ENCODE data around the gene PDAP1.
A peak's percentile ranks its signal among the peaks of the same experiment; 100 is the strongest.
"Not testable (repeated sequence)": the region's sequence is repeated elsewhere in the genome, so short reads cannot be mapped to it uniquely, and the experiment has no call there.

Gene PDAP1

DNA sequence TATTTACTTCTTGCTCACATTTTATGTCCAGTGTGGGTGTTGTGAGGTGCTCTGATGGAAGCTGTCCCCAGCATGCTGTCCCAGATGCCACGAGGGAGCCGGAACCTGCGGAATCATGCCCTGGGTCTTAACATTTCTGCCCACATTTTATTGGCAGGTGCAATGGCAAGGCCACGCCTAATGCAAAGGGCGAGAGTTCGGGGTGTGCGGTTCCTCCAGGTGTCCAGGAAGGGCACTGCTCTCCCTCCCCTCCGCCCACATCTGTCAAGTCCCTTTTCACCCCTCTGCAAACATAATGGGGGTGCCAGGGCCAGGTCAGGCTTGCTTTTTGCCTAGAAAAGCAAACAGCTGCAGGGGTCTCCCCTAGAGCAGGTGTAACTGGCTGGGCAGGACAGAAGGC is 16.4 kb downstream of the PDAP1 start:
- no peak for DNase-seq (ENCODE audit: insufficient read length, low spot score)
- TF ChIP-seq, protein P1, sequence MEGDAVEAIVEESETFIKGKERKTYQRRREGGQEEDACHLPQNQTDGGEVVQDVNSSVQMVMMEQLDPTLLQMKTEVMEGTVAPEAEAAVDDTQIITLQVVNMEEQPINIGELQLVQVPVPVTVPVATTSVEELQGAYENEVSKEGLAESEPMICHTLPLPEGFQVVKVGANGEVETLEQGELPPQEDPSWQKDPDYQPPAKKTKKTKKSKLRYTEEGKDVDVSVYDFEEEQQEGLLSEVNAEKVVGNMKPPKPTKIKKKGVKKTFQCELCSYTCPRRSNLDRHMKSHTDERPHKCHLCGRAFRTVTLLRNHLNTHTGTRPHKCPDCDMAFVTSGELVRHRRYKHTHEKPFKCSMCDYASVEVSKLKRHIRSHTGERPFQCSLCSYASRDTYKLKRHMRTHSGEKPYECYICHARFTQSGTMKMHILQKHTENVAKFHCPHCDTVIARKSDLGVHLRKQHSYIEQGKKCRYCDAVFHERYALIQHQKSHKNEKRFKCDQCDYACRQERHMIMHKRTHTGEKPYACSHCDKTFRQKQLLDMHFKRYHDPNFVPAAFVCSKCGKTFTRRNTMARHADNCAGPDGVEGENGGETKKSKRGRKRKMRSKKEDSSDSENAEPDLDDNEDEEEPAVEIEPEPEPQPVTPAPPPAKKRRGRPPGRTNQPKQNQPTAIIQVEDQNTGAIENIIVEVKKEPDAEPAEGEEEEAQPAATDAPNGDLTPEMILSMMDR (IDR thresholded peaks at IDR 0.05; ENCODE audit: insufficient read depth, missing control alignments): no peak
- no peak for FAIRE-seq

DNA sequence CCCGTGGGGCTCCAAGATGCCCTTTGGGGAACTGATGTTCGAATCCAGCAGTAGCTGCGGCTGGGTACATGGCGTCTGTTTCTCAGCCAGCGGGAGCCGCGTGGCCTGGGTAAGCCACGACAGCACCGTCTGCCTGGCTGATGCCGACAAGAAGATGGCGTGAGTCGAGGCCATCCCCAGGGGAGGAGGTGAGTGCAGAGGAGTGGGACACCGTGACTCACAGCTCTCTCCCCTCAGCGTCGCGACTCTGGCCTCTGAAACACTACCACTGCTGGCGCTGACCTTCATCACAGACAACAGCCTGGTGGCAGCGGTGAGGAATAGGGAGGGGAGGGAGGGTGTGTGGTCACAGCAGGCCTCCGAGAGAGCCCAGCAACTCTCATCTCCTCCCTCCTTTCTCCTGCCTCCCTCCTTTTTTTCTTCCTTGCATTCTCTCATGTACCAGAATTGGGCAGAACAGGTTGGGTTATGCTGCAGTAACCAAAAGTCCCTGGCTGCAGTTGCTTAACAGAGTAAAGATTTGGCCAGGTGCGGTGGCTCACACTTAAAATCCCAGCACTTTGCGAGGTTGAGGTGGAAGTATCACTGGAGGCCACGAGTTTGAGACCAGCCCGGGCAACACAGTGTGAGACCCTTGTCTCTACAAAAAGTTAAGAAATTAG is 17.3 kb downstream of the PDAP1 start:
- TF ChIP-seq, protein P1 (IDR thresholded peaks at IDR 0.05; ENCODE audit: insufficient read depth, missing control alignments): no peak
- DNase-seq (ENCODE audit: insufficient read length, low spot score): no peak
- no peak for FAIRE-seq

GRCh38 chr7:99389772-99390171 is 18.6 kb downstream of the PDAP1 start:
- TF ChIP-seq, protein P1 (IDR thresholded peaks at IDR 0.05; ENCODE audit: insufficient read depth, missing control alignments): no peak
- FAIRE-seq: no peak
- no peak for DNase-seq (ENCODE audit: insufficient read length, low spot score)

DNA sequence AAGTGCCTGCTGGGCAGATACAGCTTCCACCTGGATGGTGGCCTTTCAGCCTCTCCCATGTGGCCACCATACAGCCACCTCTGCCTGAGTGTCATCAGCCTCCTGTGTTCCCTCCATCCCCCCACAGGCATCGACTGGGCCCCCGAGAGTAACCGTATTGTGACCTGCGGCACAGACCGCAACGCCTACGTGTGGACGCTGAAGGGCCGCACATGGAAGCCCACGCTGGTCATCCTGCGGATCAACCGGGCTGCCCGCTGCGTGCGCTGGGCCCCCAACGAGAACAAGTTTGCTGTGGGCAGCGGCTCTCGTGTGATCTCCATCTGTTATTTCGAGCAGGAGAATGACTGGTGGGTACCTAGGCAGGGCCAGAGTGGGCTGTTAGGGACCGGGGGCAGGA is 20.5 kb downstream of the PDAP1 start:
- TF ChIP-seq, protein P1 (IDR thresholded peaks at IDR 0.05; ENCODE audit: insufficient read depth, missing control alignments): no peak
- DNase-seq (ENCODE audit: insufficient read length, low spot score): no peak
- no peak for FAIRE-seq

DNA sequence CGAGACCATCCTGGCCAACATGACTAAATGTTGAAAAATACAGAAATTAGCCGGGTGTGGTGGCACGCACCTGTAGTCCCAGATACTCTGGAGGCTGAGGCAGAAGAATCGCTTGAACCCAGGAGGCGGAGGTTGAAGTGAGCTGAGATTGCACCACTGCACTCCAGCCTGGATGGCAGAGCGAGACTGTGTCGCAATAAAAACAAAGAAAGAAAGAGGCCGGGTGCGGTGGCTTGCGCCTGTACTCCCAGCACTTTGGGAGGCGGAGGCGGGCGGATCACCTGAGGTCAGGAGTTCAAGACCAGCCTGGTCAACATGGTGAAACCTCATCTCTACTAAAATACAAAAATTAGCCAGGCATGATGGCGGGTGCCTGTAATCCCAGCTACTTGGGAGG is 21.2 kb downstream of the PDAP1 start:
- not testable (repeated sequence) for FAIRE-seq; DNase-seq (ENCODE audit: insufficient read length, low spot score)

DNA sequence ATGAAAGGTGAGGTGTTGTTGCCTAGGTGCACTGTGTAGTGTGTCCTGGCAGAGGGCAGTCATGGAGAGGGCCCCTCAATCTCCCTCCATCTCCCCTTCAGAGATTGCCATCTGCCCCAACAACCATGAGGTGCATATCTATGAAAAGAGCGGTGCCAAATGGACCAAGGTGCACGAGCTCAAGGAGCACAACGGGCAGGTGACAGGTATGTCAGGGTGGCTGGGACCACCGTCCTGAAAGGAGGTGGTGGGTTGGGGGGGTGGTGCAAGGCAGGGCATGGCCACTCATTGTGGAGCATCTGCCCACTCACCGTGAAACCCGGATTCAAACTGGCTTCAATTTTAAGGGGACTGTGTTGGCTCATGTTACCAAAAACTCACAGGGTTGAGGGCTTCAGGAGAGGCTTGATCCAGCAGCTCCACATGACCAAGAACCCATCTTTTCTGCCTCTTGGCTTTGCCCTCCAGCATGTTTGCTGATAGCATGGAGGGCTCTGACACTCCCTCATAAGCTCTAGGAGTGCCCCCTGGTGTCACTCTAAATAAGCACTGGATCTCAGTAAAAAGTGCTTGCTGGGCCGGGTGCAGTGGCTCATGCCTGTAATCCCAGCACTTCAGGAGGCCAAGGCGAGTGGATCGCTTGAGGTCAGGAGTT is 21.7 kb downstream of the PDAP1 start:
- TF ChIP-seq, protein P1 (IDR thresholded peaks at IDR 0.05; ENCODE audit: insufficient read depth, missing control alignments): peak; percentile 26
- FAIRE-seq (no peak), DNase-seq (ENCODE audit: insufficient read length, low spot score) (no peak)

- DNase-seq (ENCODE audit: insufficient read length, low spot score) (no peak), FAIRE-seq (no peak)
Measured at GRCh38 chr7:99385564-99385963, 22.8 kb downstream of the PDAP1 start.

More at GRCh38 chr7:99385564-99385963, 22.8 kb downstream of the PDAP1 start:
- TF ChIP-seq, protein P1 (IDR thresholded peaks at IDR 0.05; ENCODE audit: insufficient read depth, missing control alignments): no peak
